ENCODE measurements around the gene UEVLD.
"Not testable (repeated sequence)": the region's sequence is repeated elsewhere in the genome, so short reads cannot be mapped to it uniquely, and the experiment has no call there.

Gene UEVLD

DNA sequence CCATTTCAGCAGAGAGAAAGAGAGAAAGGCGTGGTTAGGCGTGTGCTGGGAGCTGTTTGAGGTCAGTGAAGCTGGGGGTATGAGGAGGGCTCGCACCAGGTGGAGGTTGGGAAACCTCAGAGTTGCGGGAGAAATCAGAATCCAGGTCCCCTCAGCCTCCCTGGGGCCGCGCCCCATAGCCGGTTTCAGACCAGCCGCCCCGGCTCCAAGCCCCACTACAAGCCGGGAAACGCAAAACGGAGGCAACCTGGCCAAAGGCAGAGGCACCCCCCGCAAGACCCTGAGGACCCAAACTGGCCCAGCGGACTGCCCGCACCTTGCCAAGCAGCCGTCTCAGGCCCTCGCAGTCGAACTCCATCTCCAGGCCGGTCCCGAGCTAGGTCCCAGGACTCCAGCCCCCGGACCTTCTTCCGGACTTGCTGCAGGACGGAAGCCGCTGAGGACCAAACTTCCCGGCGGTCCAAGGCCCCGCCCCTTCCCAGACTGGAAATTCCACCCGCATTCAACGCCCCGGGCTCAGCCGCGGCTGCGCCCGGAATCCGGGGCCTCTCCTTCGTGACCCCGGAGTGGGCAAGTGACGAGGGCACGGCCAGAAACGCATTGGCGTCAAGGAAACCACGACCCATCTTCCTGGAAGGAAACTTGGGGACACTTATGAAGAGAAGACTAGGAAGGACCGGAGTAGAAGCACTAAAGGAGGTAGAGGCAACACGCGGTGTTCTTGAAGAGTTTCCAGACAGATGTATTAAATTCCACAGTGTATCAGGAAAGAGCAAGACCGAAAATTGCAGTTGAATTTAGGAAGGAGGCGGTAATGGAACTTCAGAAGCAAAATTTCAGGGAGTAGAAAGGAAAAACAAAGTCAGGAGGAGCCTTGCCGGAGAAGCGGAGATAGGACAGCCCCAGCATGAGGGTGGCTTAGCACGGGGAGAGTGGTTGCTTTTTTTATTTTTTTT lies at the start of gene UEVLD:
TSS of gene UEVLD (minus strand) at position 438 of the 956 bp plus-strand sequence. CDS start at position 358, 80 bp downstream.
- peak within 1 kb of the TSS; percentile 70 for H3K4me3 ChIP-seq (ENCODE audit: low read depth, low read length)

DNA sequence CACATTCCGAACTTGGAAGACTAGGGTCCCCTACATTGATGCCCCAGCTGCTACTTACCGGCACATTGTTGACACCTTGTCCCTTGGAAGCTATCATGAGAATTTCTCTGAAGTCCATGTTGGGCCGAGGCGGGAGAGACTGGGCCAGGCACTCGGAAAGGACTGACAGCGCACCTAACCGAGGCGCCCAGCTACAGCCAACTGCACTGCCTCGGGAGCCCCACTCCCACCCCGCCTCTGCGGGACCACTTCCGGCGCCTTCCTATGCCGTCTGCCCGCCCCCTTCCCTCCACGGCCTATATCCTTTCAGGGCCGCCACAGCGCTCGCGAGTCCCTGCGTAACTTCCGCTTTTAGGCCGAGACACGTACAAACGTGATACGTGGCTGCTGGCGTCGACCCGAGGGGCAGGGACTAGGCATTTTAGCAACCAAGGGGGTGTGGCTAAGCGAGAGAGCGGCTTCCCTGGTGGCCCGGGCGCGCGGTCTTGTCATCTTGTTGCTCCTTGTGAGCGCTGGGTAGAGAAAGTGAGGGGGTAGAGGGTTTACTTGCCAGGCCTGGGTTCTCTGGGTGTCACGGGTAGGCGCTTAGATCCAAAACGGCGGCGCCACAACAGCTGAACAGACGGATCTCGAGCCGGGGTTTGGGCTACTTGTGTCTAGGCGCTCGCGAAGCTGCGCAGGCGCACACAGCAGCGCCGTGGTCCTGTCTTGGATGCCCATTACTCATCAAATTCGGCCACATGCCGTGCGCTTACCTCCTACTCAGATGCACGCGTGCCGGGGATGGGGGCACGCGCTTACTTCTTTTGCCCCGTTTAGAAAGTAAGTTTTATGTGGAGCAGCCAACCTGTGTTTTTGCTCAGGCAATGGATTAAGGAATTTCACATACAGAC lies 45.9 kb upstream of the UEVLD start, which contains the start of gene SPTY2D1:
TSS of gene SPTY2D1 (minus strand) at position 203 of the 893 bp plus-strand sequence. CDS start at position 118, 85 bp downstream.
- peak within 1 kb of the TSS; percentile 90 for H3K4me3 ChIP-seq (ENCODE audit: low read depth, low read length)

DNA sequence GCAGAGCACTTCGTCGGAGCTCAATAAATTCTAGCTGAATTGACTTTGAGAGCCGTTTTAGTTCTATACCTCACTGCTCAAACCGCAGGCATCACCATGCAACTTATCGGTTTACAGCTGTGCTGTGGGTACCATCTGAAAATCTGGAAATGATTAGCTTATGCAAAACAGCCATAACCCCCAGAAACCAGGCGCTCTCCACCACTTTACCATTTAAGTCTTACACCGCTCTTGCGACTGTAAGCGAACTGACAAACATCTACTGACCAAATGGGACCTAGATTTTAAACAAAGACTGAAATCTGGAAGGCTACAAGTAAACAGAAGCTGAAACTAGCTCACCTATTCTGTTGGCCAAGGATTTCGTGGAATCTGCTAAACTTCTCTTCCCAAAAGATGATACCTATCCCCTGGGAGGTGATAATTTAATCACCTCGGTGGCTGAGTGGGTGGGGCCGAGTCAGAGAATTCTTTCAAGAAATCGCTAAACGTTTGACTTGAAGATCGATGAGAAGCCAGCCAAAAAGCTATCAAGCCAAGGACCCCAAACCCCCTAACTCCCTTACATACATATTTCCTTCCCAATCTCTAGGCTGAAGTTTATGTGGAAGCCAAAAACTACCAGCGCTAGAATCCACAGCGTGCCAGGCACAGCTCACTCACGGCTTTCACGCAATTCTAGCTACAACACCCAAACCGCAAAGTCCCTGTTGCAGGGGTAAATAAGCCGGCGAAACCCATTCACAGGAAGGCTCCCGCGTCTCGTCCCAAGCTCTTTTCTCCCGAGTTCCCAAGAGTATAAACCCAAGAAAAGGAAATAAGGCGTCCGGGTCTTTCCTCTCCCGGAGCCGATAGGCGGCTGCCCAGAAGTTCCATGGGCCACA lies 45.0 kb upstream of the UEVLD start:
- peak overlapping the region; percentile 90 for H3K4me3 ChIP-seq (ENCODE audit: low read depth, low read length)

DNA sequence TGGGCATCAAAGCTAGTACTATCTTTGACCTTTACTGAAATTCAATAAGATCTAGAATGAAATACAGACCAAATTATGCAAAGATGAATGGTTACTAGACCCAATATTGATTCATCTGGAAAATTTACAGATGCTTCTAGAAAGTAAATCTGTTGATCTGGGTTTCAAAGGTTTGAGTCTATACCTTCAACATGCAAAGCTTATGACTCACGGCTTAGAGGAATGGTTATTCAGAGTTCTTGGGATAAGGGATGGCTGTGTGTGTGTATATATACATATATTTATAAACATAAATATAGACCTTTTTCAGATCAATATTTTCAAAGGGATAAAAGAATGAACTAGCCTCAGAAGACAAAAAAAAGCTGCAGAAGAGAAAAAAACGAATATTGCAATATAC lies 44.3 kb upstream of the UEVLD start:
- peak overlapping the region; percentile 90 for H3K4me3 ChIP-seq (ENCODE audit: low read depth, low read length)

DNA sequence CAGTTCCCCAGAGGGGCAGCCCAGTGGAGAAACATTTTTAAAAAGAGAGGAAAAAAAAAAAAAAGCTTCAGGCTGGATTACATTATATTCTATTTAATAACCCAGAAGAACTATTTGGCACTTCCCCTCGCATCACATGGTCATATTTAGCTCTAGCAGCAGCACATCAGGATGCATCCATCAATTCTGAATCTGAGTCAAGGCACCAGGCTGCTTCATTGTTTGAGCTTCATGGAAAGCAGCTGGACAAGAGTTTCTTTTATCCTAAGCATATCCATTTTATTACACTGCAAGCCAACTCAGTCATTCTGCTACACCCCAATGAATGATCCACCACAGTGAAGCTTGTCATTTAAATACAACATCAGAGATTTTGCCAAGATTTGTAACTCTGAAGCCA lies 35.6 kb upstream of the UEVLD start:
- H3K4me3 ChIP-seq (ENCODE audit: low read depth, low read length) = no peak overlapping the region

DNA sequence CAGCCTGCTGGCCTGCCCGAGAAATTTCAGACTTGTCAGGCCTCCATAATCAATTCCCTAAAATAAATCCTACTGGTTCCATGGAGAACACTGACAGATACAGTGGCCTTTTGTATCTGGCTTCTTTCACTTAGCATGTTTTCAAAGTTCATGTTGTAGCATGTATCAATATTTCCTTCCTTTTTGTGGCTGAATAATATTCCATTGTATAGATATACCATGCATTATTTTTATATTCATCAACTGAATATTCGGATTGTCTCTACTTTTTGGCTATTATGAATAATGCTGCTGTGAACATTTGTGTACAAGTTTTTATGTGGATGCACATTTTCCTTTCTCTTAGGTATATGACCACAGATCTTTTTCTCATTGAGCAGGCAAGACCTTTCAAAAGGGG lies 35.2 kb upstream of the UEVLD start:
- H3K4me3 ChIP-seq (ENCODE audit: low read depth, low read length) = no peak overlapping the region

DNA sequence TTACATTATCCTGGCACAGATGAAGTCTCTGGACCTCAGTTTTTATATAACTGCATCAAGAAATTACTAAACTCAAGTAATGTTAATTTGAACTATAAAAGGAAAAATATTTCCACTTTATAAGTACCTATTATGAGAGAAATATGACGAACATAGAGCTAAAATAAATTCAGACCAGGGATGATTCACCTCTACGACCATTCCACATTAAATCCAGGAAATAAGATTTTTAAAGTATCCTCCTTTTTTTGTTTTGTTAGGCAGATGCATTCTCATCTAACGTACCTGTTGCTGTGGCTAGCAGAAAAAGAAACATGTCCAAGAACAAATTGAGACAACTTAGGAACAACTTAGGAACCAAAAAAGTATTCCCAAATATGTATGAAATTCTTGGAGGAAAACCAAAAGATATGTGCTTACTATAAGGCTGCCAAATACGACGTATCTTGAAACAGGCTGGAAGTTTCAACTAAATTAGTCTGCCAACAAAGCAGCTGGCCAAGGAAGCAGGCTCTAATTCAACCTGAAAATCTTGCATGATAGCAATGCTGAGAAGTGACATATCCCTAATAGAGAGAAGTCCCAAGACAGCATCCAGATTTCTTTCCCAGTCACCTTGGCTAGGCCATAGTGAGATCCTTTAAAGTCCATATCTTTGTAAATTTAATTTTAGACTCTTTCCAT lies 29.9 kb upstream of the UEVLD start:
- H3K4me3 ChIP-seq (ENCODE audit: low read depth, low read length) = no peak overlapping the region

DNA sequence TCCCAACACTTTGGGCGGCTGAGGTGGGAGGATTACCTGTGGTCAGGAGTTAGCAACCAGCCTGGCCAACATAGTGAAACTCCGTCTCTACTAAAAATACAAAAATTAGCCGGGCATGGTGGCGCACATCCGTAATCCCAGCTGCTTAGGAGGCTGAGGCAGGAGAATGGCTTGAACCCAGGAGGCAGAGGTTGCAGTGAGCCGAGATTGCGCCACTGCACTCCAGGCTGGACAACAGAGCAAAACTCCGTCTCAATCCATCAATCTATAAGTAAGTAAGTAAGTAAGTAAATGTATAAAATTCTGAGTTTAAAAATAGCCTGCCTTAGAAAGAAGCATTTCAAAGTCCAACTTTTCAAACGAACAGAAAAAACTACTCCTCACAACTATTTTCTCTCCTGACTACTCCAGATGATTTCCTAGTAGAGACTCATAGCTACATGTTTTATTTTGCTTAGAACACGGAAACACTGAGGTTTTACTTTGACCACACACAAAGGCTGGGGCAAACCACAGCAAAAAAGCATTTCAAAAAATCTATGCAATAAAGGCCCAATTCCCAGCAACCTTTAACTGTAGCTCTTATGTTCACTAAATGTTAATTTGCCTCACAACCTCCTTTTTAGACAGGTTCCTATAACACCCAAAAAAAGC lies 29.3 kb upstream of the UEVLD start:
- H3K4me3 ChIP-seq (ENCODE audit: low read depth, low read length) = no peak overlapping the region

DNA sequence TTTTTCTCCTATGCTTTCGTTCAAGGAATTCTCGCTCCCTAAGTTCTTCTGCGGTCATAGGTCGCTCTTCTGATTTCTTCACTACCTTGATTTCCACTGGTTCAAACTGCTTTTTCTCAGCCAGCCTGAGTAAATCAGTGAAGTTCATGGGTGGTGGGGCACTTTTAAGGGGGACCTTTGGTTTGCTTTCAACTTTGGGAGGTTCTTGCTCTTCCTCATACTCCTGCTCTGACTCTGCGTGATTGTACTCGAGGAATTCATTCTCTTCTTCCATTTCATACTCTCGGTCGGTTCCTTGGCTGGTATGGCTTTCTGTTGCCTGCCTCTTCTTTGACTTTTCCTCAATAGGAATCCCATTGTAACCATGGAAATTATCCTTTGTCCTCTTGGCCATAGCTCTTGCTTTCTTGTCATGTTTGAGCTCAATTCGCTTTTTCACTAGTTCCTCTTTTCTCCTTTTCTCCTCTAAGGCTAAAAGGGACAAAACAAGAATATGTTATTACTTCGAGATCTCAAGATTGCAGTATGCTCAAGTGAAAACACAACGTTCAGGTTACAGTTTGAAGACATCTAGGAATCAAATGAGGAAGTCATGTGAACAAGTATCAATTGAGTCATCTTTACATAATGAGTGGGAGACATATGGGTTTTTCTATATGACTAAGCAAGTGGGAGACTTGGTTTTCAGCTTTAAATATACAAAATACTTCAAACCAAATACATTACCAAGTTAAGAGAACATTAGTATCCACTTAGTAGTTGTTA lies 27.3 kb upstream of the UEVLD start:
- no peak overlapping the region for H3K4me3 ChIP-seq (ENCODE audit: low read depth, low read length)

DNA sequence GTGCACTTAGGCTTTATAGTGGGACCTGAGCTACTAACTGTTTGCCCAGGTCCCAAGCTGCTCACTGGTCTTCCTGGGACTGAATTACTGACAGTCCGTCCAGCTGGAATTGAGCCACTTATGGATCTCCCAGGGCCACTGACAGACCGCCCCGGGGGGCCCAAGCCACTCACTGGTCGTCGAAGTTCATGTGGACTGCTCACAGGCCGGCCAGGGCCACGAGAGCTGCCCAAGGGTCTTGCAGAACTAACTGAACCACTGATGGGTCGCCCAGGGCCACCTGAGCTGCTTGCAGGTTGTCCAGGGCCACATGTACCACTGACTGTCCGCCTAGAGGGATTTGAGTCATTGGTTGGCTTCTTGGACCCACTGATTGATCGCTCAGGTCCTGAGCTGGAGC lies 26.1 kb upstream of the UEVLD start:
- H3K4me3 ChIP-seq (ENCODE audit: low read depth, low read length) = no peak overlapping the region

DNA sequence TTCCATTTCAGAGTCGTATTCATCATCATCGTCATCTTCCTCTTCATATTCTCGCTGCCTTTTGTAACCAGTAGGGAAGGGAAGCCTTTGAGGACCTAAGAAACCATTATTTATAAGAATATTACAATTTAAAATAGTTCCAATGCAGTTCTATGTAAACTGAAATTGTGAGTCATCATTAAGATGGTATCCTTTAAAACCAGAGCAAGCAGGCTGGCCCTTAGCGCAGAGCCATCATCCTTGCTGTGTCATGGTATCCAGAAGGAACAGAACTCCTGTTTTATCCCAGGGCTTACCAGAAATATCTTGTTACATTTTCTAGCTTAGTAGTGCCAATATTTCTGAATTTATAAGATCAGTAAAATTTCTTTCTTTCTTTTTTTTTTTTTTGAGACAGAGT lies 23.9 kb upstream of the UEVLD start:
- H3K4me3 ChIP-seq (ENCODE audit: low read depth, low read length) = no peak overlapping the region

DNA sequence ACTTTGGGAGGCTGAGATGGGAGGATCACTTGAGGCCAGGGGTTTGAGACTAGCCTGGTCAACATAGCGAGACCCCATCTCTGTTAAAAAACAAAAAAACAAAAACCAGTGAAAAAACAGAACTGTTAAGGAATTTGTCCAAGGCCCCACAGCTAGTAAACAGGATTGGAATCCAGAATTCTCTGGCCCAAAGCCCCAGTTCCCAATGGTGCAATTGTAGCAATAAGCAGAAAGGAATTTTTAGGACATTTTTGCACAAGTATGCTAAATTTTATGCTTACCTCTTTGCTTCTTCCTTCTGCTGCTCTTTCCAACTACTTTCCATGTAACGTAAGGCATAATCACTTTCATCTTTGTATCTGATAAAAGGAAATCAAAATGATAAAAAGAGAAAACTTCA lies 22.7 kb upstream of the UEVLD start:
- no peak overlapping the region for H3K4me3 ChIP-seq (ENCODE audit: low read depth, low read length)

DNA sequence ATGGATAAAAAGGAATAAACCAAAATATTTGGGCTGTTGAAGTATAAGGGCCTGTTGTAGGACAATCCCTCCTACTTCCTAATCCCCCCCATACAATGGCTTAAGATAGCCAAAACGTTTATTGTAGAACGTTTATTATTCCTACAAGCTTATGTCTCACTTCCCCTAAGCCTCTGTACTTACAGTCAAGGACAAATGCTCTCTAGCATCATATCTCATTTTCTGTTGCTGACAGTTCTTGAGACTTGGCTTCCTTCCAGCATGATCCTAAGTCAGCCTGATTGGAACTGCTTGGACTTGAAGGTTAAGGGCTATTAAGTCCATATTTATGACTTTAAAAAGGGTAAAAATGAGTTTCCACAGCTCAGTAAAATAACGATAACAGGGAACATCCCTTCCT lies 19.8 kb upstream of the UEVLD start:
- H3K4me3 ChIP-seq (ENCODE audit: low read depth, low read length) = no peak overlapping the region

DNA sequence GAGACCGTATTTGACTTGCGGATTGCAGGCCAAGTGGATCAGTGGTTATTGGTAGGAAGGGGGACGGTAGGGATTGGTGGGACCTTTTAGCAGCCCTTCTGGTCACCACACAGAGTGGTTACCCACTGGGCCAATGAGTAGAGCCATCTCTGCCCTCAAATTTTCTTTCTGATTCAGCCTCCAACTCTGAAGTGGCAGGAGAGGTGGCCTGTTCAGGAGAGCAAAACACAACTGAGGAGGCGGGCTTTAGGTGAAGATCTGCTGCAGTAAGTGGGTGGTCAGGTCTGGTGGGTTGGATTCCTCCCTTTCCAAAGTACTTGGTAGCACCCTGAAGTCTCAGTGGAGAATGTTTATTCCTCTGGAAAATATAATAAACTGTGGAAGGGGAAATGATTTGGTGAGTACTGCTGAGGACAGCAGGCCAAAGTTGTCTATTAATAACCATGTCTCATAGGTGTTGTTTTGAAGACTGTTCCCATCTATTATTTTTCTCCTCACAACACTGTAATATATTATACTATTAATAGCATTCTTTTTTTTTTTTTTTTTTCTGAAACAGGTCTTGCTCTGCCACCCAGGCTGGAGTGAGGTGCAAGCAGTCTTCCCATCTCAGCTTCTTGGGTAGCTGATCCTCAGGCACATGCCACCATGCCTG lies 12.5 kb upstream of the UEVLD start:
- H3K4me3 ChIP-seq (ENCODE audit: low read depth, low read length) = no peak overlapping the region

DNA sequence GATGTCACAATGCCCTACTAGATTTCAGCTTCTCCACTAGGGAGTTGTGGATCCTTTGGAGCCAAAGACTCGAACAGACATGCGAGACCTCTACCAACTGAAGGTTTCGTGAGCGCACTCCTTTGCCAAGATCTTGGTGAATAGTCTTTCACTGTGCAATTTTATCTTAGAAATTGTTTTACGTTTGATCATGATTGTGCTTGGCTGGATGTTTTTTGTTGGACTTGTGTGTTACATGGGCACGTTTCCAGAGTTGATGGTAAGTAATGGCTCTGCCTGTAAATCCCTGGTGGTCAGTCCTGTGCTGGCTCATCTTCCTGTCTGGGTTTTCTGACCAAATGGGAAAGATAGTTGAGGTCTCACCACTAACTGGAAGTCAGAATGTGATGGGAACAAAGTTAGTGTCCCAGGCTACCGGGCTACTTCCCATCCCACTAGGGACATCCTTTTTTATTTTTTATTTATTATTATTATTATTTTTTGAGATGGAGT lies 11.3 kb upstream of the UEVLD start, which contains the start of gene MISFA:
TSS of gene MISFA (plus strand) at position 51 of the 492 bp plus-strand sequence. CDS start at position 191, 140 bp downstream.
- no peak within 1 kb of the TSS for H3K4me3 ChIP-seq (ENCODE audit: low read depth, low read length)

DNA sequence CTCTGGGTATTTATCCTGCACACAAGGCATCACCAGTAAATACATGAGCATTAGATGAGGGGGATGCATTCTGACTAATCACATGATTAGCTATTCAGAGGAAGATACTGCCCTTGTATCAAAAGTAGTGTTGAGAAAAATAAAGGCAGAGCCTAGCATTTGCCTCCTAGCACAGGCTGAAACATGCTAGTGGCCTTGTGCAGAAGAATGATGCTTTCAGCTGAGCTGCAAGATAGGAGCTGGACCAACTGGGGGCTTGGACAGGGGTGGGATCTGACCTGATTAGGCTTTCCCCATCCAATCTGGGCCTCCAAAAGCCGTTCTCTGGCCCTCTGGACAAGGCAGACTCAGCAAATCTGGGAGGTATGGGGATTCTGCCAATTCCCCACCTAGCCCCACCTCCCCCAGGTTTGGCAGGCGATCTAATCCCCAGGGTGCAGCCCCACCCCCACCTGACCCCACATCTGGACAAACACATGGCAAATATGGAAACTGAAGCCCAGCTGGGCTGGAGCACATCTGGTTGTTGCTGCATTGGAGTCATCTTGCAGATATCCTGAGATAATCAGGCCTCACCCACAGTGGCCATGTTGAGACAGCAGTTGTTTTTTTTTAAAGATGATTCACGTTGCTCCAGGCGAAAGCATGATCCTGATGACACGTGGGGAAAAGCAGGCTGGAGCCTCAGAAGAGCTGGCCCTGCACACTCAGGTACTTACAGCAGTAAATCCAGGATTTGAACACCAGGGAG lies 6.6 kb upstream of the UEVLD start:
- H3K4me3 ChIP-seq (ENCODE audit: low read depth, low read length) = no peak overlapping the region

DNA sequence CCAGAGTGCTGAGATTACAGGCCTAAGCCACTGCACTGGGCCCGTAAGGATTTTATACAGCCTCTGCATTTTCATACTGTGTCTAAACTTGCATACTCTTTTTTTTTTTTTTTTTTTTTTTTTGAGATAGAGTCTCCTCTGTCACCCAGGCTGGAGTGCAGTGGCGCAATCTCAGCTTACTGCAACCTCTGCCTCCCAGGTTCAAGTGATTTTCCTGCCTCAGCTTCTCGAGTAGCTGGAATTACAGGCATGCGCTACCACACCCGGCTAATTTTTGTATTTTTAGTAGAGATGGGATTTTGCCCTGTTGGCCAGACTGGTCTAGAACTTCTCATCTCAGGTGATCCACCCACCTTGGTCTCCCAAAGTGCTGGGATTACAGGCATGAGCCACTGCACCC lies 5.6 kb upstream of the UEVLD start:
- not testable (repeated sequence) for H3K4me3 ChIP-seq (ENCODE audit: low read depth, low read length)

Measured in iPS-11a (cell line).